H9 (cell line): ENCODE results near the gene RGS2. TPM values are rescaled to one million over a fixed set of nuclear protein-coding genes. Genes with fewer than 3 reads are reported as not detected.

Source experiments
- DNase-seq: peaks from one replicate; pipeline ENCODE4 v3.0.0-alpha.2; 2017
- H2AFZ ChIP-seq: one replicate; pipeline ENCODE4 v1.6.1; 2013; ENCODE audit warnings: mild to moderate bottlenecking, low read length, control low read depth, moderate library complexity
- H2AK5ac ChIP-seq: 2 replicates; pipeline ENCODE4 v1.6.1; 2013; ENCODE audit warnings: low read length, control low read depth, mixed read lengths; ENCODE audit not compliant: insufficient read length
- H2BK120ac ChIP-seq: one replicate; pipeline ENCODE4 v1.6.1; 2013; ENCODE audit warnings: low read depth, mild to moderate bottlenecking, low read length, control low read depth, inconsistent platforms; ENCODE audit not compliant: poor library complexity, severe bottlenecking
- H2BK12ac ChIP-seq: 2 replicates; pipeline ENCODE4 v1.6.1; 2013; ENCODE audit warnings: low read length, control low read depth, mixed read lengths, low read depth; ENCODE audit not compliant: insufficient read length
- H2BK15ac ChIP-seq: 2 replicates; pipeline ENCODE4 v1.6.1; 2013; ENCODE audit warnings: low read depth, low read length, control low read depth
- H2BK20ac ChIP-seq: one replicate; pipeline ENCODE4 v1.6.1; 2013; ENCODE audit warnings: low read depth, mild to moderate bottlenecking, low read length, control low read depth, inconsistent platforms; ENCODE audit not compliant: poor library complexity, severe bottlenecking
- H2BK5ac ChIP-seq: 2 replicates; pipeline ENCODE4 v1.6.1; 2013; ENCODE audit warnings: low read length, control low read depth, mixed read lengths; ENCODE audit not compliant: insufficient read length
- H3K14ac ChIP-seq: 2 replicates; pipeline ENCODE4 v1.6.1; 2013; ENCODE audit warnings: low read length, control low read depth; ENCODE audit not compliant: insufficient read depth
- H3K18ac ChIP-seq: 2 replicates; pipeline ENCODE4 v1.6.1; 2013; ENCODE audit warnings: low read depth, mild to moderate bottlenecking, mixed read lengths, low read length, control low read depth; ENCODE audit not compliant: insufficient read length
- H3K23ac ChIP-seq: 2 replicates; pipeline ENCODE4 v1.6.1; 2013; ENCODE audit warnings: low read length, control low read depth, mixed read lengths, low read depth; ENCODE audit not compliant: insufficient read length
- H3K23me2 ChIP-seq: 2 replicates; pipeline ENCODE4 v1.6.1; 2013; ENCODE audit warnings: low read depth, mild to moderate bottlenecking, mixed read lengths, low read length, control low read depth; ENCODE audit not compliant: insufficient read length, poor library complexity, severe bottlenecking
- H3K27ac ChIP-seq: 2 replicates; pipeline ENCODE4 v1.5.1; 2013; ENCODE audit warnings: low read length, control low read depth, mixed read lengths, low read depth; ENCODE audit not compliant: insufficient read length
- H3K27me3 ChIP-seq: 2 replicates; pipeline ENCODE4 v1.6.1; 2013; ENCODE audit warnings: low read length, control low read depth, inconsistent platforms; ENCODE audit not compliant: insufficient read depth
- H3K4ac ChIP-seq: 2 replicates; pipeline ENCODE4 v1.6.1; 2013; ENCODE audit warnings: low read depth, mild to moderate bottlenecking, control low read depth, inconsistent platforms, low read length, moderate library complexity
- H3K4me1 ChIP-seq: 2 replicates; pipeline ENCODE4 v1.6.1; 2013; ENCODE audit warnings: low read length, control low read depth, inconsistent platforms; ENCODE audit not compliant: insufficient read depth
- H3K4me2 ChIP-seq: 2 replicates; pipeline ENCODE4 v1.6.1; 2013; ENCODE audit warnings: low read length, control low read depth, mixed read lengths; ENCODE audit not compliant: insufficient read length, insufficient read depth
- H3K56ac ChIP-seq: 2 replicates; pipeline ENCODE4 v1.6.1; 2013; ENCODE audit warnings: low read depth, mild to moderate bottlenecking, mixed read lengths, low read length, control low read depth; ENCODE audit not compliant: insufficient read length
- H3K79me1 ChIP-seq: 2 replicates; pipeline ENCODE4 v1.6.1; 2013; ENCODE audit warnings: low read depth, mild to moderate bottlenecking, moderate library complexity, low read length, control low read depth, inconsistent platforms; ENCODE audit not compliant: insufficient read depth, poor library complexity, severe bottlenecking
- H3K79me2 ChIP-seq: 2 replicates; pipeline ENCODE4 v1.6.1; 2013; ENCODE audit warnings: low read length, control low read depth, inconsistent platforms; ENCODE audit not compliant: insufficient read depth
- H3K9ac ChIP-seq: 2 replicates; pipeline ENCODE4 v1.6.1; 2013; ENCODE audit warnings: low read length, control low read depth, mixed read lengths; ENCODE audit not compliant: insufficient read length; ENCODE audit errors: extremely low read depth
- H3K9me3 ChIP-seq: one replicate; pipeline ENCODE4 v1.6.1; 2013; ENCODE audit warnings: low read depth, low read length, inconsistent platforms; ENCODE audit not compliant: control insufficient read depth
- H3T11ph ChIP-seq: one replicate; pipeline ENCODE4 v1.6.1; 2013; ENCODE audit warnings: mild to moderate bottlenecking, low read length, control low read depth, inconsistent platforms
- H4K20me1 ChIP-seq: one replicate; pipeline ENCODE4 v1.6.1; 2013; ENCODE audit not compliant: control insufficient read depth, insufficient read length, insufficient read depth
- H4K5ac ChIP-seq: 2 replicates; pipeline ENCODE4 v1.6.1; 2013; ENCODE audit warnings: low read depth, mild to moderate bottlenecking, mixed read lengths, low read length, control low read depth; ENCODE audit not compliant: insufficient read length
- H4K8ac ChIP-seq: replicated peaks from 2 replicates; pipeline ENCODE4 v1.6.1; 2013; ENCODE audit warnings: low read length, control low read depth, mixed read lengths, low read depth; ENCODE audit not compliant: insufficient read length
- H4K91ac ChIP-seq: 2 replicates; pipeline ENCODE4 v1.6.1; 2013; ENCODE audit warnings: low read depth, mild to moderate bottlenecking, moderate library complexity, mixed read lengths, low read length, control low read depth; ENCODE audit not compliant: insufficient read length
- H3K27ac Mint-ChIP-seq, 3 experiments: 2 replicates in 2 of 3; 3 replicates in 1 of 3; pipeline ENCODE4 v1.8.0; 2020 to 2021; ENCODE audit warnings: mixed read lengths in 3 of 3, mild to moderate bottlenecking in 1 of 3, moderate library complexity in 1 of 3
- H3K27me3 Mint-ChIP-seq: 2 replicates; pipeline ENCODE4 v1.8.0; 2021; ENCODE audit warnings: low read depth, mild to moderate bottlenecking, moderate library complexity, mixed read lengths
- H3K36me3 Mint-ChIP-seq, 3 experiments: 2 replicates in 2 of 3; 3 replicates in 1 of 3; pipeline ENCODE4 v1.8.0; 2020 to 2021; ENCODE audit warnings: low read depth in 3 of 3, mixed read lengths in 3 of 3; ENCODE audit not compliant: insufficient read depth in 1 of 3
- H3K4me1 Mint-ChIP-seq, 2 experiments: 2 replicates each; pipeline ENCODE4 v1.8.0; 2020; ENCODE audit warnings: mixed read lengths in 2 of 2
- H3K4me3 Mint-ChIP-seq, 2 experiments: 2 replicates in 1 of 2; 3 replicates in 1 of 2; pipeline ENCODE4 v1.8.0; 2020 to 2021; ENCODE audit warnings: mild to moderate bottlenecking in 2 of 2, mixed read lengths in 2 of 2, moderate library complexity in 1 of 2
- H3K9me3 Mint-ChIP-seq, 2 experiments: 2 replicates in 1 of 2; 3 replicates in 1 of 2; pipeline ENCODE4 v1.8.0; 2020; ENCODE audit warnings: mild to moderate bottlenecking in 2 of 2, mixed read lengths in 2 of 2, moderate library complexity in 1 of 2
- CTCF ChIP-seq: fragments of 200-600 bp; sonication (generic); conservative IDR thresholded peaks from 3 replicates; pipeline ENCODE4 v1.8.0; 2021; ENCODE audit warnings: antibody characterized with exemption, mild to moderate bottlenecking
- WGBS: extraction: QIAGEN DNeasy Blood & Tissue Kit; methylation state at CpG from one replicate; pipeline ENCODE4 v1.1.7; 2013; ENCODE audit warnings: missing lambda C conversion rate, low lambda C conversion rate, mixed read lengths; ENCODE audit not compliant: insufficient read length; ENCODE audit errors: extremely low coverage; 5-methylcytosine and 5-hydroxymethylcytosine counted together
- total RNA-seq: library from RNA; stranded (reverse); gene quantifications from 2 replicates; pipeline ENCODE4 v1.2.1, GENCODE V29; 2021

RGS2 gene
- total RNA-seq, 1 experiment from 2014 or later = 13.9 TPM

DNA sequence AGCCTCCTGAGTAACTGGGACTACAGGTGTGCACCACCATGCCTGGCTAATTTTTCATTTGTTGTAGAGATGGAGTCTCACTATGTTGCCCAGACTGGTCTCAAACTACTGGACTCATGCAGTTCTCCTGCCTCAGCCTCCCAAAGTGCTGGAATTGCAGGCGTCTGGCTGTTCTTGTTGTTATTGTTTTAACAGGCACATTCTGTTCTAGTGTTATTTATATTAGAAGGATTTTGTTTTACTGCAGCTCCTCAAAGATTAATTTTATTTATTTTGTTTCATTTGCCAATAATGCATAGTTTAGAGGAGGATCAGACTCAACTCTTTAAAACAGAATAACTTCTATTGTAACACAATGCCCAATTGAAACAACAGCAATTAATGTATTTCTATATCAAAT is 35.5 kb downstream of the RGS2 start:
- Histone ChIP-seq H3K23me2 (no peaks in the 10 kb centered on the region), H3T11ph (no peak overlapping the region), H2BK12ac (no peak overlapping the region), H2AK5ac (no peak overlapping the region), H2AFZ (no peak overlapping the region), H3K9ac (no peak overlapping the region), H4K5ac (no peak overlapping the region), H3K79me2 (no peaks in the 10 kb centered on the region), H3K18ac (no peak overlapping the region), H4K91ac (no peak overlapping the region), H2BK20ac (no peak overlapping the region), H2BK120ac (no peak overlapping the region), H4K20me1 (no peaks in the 10 kb centered on the region), H3K79me1 (no peaks in the 10 kb centered on the region), H3K4me2 (no peak overlapping the region), H3K4ac (no peak overlapping the region), H3K23ac (no peak overlapping the region), H4K8ac (no peak overlapping the region), H3K56ac (no peak overlapping the region), H3K9me3 (no peaks in the 10 kb centered on the region), H3K27me3 (no peaks in the 10 kb centered on the region), H3K27ac (no peak overlapping the region), H3K4me1 (peaks cover 2% of the 10 kb centered on the region; the same call in 1 of the 2 replicates), H3K14ac (no peak overlapping the region), H2BK15ac (no peak overlapping the region), H2BK5ac (no peak overlapping the region)
- Mint-ChIP-seq H3K27me3 (no peaks in the 10 kb centered on the region), H3K27ac (no peak overlapping the region), H3K4me1 (peaks cover 26 to 39% of the 10 kb centered on the region in 2 experiments), H3K9me3 (no peaks in the 10 kb centered on the region), H3K36me3 (no peaks in the 10 kb centered on the region), H3K4me3 (no peak overlapping the region)
- no peak for DNase-seq
- TF ChIP-seq CTCF = no peak
- no CpG with 5 or more reads among the region's 1 CpG for WGBS
